MG63 (cell line): ENCODE measurements around the gene MEAK7. TPM values are rescaled to one million over a fixed set of nuclear protein-coding genes. Genes with fewer than 3 reads are reported as not detected.

Experiments used
- DNase-seq: peaks from one replicate; pipeline ENCODE4 v3.0.0-alpha.2; 2020
- H3K27me3 ChIP-seq: fragments of 250-450 bp; sonication (Bioruptor Pico); 2 replicates; pipeline ENCODE4 v1.5.1; 2020; ENCODE audit warnings: mild to moderate bottlenecking, moderate library complexity
- H3K36me3 ChIP-seq: fragments of 250-450 bp; sonication (Bioruptor Pico); 2 replicates; pipeline ENCODE4 v1.5.1; 2020; ENCODE audit warnings: mild to moderate bottlenecking, moderate library complexity
- H3K4me3 ChIP-seq: fragments of 250-450 bp; sonication (Bioruptor Pico); 2 replicates; pipeline ENCODE4 v1.5.1; 2020; ENCODE audit warnings: mild to moderate bottlenecking, moderate library complexity
- H3K9me3 ChIP-seq: fragments of 250-450 bp; sonication (Bioruptor Pico); 2 replicates; pipeline ENCODE4 v1.5.1; 2020; ENCODE audit warnings: mild to moderate bottlenecking, moderate library complexity
- total RNA-seq: library from RNA; depleted of rRNA; stranded (reverse); fragments of >200 nt; shearing (Covaris generic); gene quantifications from 2 replicates; pipeline ENCODE4 v1.2.3, GENCODE V29; 2014; ENCODE audit warnings: low replicate concordance; rRNA removed

Gene MEAK7
- total RNA-seq, result 12.3 and 15.0 TPM in 2 replicates

- H3K27me3 ChIP-seq, result no peaks in the 10 kb centered on the region
- peak; percentile 97 for DNase-seq
- H3K4me3 ChIP-seq, result peak within 1 kb of the TSS; percentile 91
- H3K36me3 ChIP-seq, result peaks cover 4% of the 10 kb centered on the region
- no peaks in the 10 kb centered on the region for H3K9me3 ChIP-seq
Observed at GRCh38 chr16:84504420-84505248, at the start of gene MEAK7. Gene MEAK7 (minus strand): TSS chr16:84504659. CDS start chr16:84498086, 6,573 bp downstream.

- no peaks in the 10 kb centered on the region for H3K36me3 ChIP-seq
- no peak overlapping the region for H3K4me3 ChIP-seq
- H3K9me3 ChIP-seq, result no peaks in the 10 kb centered on the region
Observed at GRCh38 chr16:84553873-84554399, 49.5 kb upstream of the MEAK7 start.

GRCh38 chr16:84552135-84552534 is 47.7 kb upstream of the MEAK7 start:
- no peaks in the 10 kb centered on the region for H3K9me3 ChIP-seq
- H3K27me3 ChIP-seq, result no peaks in the 10 kb centered on the region
- no peaks in the 10 kb centered on the region for H3K36me3 ChIP-seq
- H3K4me3 ChIP-seq, result no peak overlapping the region
- DNase-seq, result no peak

More at GRCh38 chr16:84553873-84554399, 49.5 kb upstream of the MEAK7 start:
- DNase-seq, result no peak
- H3K27me3 ChIP-seq, result no peaks in the 10 kb centered on the region

- H3K9me3 ChIP-seq, result no peaks in the 10 kb centered on the region
- H3K36me3 ChIP-seq, result no peaks in the 10 kb centered on the region
- no peak for DNase-seq
- H3K4me3 ChIP-seq, result no peak overlapping the region
- no peaks in the 10 kb centered on the region for H3K27me3 ChIP-seq
Observed at GRCh38 chr16:84550096-84550495, 45.6 kb upstream of the MEAK7 start.

- Histone ChIP-seq H3K4me3 (no peak overlapping the region), H3K36me3 (no peaks in the 10 kb centered on the region), H3K9me3 (no peaks in the 10 kb centered on the region), H3K27me3 (no peaks in the 10 kb centered on the region)
- no peak for DNase-seq
Observed at GRCh38 chr16:84548971-84549844, 44.7 kb upstream of the MEAK7 start.

- Histone ChIP-seq H3K27me3 (no peaks in the 10 kb centered on the region), H3K9me3 (no peaks in the 10 kb centered on the region), H3K4me3 (no peak overlapping the region), H3K36me3 (no peaks in the 10 kb centered on the region)
- no peak for DNase-seq
Observed at GRCh38 chr16:84548508-84548907, 44.0 kb upstream of the MEAK7 start.

GRCh38 chr16:84547546-84548061 is 43.1 kb upstream of the MEAK7 start:
- DNase-seq, result no peak
- no peaks in the 10 kb centered on the region for H3K9me3 ChIP-seq
- no peak overlapping the region for H3K4me3 ChIP-seq
- H3K27me3 ChIP-seq, result no peaks in the 10 kb centered on the region
- H3K36me3 ChIP-seq, result no peaks in the 10 kb centered on the region

- DNase-seq, result no peak
- no peaks in the 10 kb centered on the region for H3K27me3 ChIP-seq
- no peak overlapping the region for H3K4me3 ChIP-seq
- H3K36me3 ChIP-seq, result no peaks in the 10 kb centered on the region
- no peaks in the 10 kb centered on the region for H3K9me3 ChIP-seq
Observed at GRCh38 chr16:84546669-84547545, 42.4 kb upstream of the MEAK7 start.

- no peaks in the 10 kb centered on the region for H3K36me3 ChIP-seq
- no peak for DNase-seq
- no peaks in the 10 kb centered on the region for H3K27me3 ChIP-seq
- H3K4me3 ChIP-seq, result no peak overlapping the region
- no peaks in the 10 kb centered on the region for H3K9me3 ChIP-seq
Observed at GRCh38 chr16:84545114-84545737, 40.8 kb upstream of the MEAK7 start.

- H3K36me3 ChIP-seq, result no peaks in the 10 kb centered on the region
- no peaks in the 10 kb centered on the region for H3K9me3 ChIP-seq
- no peak overlapping the region for H3K4me3 ChIP-seq
- no peaks in the 10 kb centered on the region for H3K27me3 ChIP-seq
- DNase-seq, result no peak
Observed at GRCh38 chr16:84544031-84544773, 39.7 kb upstream of the MEAK7 start.

- H3K9me3 ChIP-seq, result no peaks in the 10 kb centered on the region
- no peaks in the 10 kb centered on the region for H3K27me3 ChIP-seq
- H3K36me3 ChIP-seq, result no peaks in the 10 kb centered on the region
- H3K4me3 ChIP-seq, result no peak overlapping the region
- no peak for DNase-seq
Observed at GRCh38 chr16:84543253-84543652, 38.8 kb upstream of the MEAK7 start.

GRCh38 chr16:84541999-84542817 is 37.7 kb upstream of the MEAK7 start:
- no peaks in the 10 kb centered on the region for H3K36me3 ChIP-seq
- H3K27me3 ChIP-seq, result no peaks in the 10 kb centered on the region
- no peaks in the 10 kb centered on the region for H3K9me3 ChIP-seq
- no peak overlapping the region for H3K4me3 ChIP-seq
- DNase-seq, result no peak

- H3K4me3 ChIP-seq, result no peak overlapping the region
- DNase-seq, result no peak
- H3K9me3 ChIP-seq, result no peaks in the 10 kb centered on the region
- no peaks in the 10 kb centered on the region for H3K36me3 ChIP-seq
- no peaks in the 10 kb centered on the region for H3K27me3 ChIP-seq
Observed at GRCh38 chr16:84540194-84540593, 35.7 kb upstream of the MEAK7 start.

- H3K36me3 ChIP-seq, result no peaks in the 10 kb centered on the region
- H3K27me3 ChIP-seq, result no peaks in the 10 kb centered on the region
- H3K4me3 ChIP-seq, result no peak overlapping the region
Observed at GRCh38 chr16:84538222-84538840, 33.9 kb upstream of the MEAK7 start.

More at GRCh38 chr16:84538222-84538840, 33.9 kb upstream of the MEAK7 start:
- H3K9me3 ChIP-seq, result no peaks in the 10 kb centered on the region
- no peak for DNase-seq
